COLO668 (cell line): ENCODE measurements around the gene SELP.
A peak's percentile ranks its signal among the peaks of the same experiment; 100 is the strongest.

Source experiments
- DNase-seq: peaks from one replicate; lab custom pipeline; 2025; ENCODE audit not compliant: unreplicated experiment; lab: John Stamatoyannopoulos, UW

SELP gene

DNA sequence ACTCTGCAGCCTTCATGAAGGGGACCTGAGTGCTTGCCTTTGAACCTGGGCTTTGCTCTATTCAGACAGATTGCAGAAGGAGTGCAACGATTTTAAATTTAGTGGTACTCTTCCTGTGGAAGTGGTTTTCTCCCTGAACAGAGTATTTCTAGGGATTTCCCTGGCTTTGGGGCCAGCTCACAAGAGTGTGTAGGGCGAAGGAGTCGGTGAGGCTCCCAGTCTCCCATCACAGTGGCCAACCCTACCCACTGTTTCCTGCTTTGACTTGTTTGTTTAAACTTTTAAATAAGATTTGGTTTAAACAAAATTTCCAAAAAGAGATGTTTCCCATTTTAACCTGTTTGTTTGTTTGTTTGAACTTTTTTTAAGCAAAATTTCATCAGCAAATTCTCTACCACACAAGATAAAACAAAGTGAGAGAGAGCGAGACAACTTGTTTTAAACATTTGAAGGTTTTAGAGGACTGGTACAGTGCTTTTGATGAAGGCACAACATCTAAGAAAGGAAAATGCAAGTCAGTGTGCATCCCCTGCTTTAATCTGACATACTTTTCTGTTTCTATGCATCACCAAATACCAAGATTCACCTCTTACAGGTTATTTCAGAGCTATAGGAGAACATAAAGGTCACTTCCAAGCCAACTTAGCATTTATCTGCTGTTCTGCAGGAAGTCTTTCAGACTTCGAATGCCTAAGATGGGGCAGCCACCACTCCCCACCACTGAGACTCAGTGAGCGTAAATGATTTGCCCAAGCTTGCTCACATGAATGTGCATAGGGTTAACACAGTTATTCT, 6.6 kb downstream of the SELP start:
- no peak for DNase-seq

DNA sequence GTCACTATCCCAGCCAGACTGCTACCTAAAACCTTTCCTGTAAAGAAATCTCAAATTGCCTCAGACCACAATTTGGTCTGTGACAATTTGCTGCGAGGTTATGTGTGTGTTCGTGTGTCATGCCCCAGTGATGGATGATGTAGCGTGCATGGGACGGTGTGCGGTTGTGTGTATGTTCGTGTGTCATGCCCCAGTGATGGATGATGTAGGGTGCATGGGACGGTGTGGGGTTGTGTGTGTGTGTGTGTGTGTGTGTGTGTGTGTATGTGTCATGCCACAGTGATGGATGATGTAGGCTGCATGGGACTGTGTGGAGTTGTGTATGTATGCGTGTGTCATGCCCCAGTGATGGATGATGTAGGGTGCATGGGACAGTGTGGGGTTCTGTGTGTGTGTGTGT, 9.4 kb downstream of the SELP start:
- no peak for DNase-seq

DNA sequence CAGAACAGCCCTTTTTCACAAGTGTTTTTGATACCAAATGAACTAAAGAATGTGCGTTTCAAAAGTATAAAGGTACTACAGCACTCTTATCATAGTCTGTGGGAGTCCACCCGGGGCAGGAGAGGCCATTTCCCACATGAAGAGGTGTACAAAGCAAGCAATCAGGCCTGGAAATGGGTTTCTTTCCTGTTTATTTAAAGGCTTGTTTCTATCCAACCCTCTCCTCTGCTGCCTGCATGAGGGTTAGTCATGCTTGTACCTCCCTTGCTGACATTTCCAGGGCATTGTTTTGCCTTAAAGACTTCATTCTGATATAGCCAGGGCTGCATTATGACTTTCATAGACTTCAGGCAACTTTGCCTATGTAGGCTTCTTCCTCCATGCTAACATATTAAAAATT, 11.6 kb downstream of the SELP start:
- DNase-seq, result no peak

DNA sequence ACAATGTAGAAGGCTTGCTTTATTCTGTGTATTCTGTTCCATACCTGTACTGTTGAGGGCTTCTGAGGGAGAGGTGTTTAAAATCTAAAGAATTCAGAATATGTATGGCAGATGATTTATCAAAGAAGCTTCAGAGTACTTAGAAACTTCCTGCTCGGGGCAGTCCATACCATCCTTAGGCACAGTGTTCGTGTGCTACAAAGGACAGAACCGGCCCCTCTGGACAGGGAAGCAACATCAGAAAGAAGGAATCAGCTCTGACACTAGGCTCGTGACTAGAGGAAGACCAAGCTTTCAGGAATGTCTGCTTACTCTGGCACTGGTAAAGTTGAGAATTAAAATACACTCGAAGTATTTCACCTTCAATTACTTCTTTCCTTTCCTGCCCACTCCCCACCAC, 14.1 kb downstream of the SELP start:
- no peak for DNase-seq

DNA sequence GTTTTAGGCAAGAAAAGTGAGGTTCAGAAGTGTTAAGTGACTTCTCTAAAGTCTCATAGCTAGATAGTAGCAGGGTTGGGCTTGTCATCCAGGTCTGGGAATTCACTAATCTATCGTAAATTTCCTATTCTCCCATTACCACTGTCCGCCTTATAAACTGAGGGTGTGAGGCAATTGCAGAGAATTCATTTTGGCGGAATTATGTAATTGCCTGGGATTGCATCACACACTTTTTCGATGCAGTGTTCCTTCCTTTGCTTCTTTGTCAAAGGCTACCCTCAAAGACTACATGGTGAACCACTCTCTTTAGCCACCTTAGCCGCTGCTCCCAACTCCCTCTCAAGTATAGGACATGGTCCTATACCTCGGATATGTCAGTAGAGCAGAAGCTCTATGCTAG, 19.1 kb downstream of the SELP start:
- DNase-seq, result no peak

DNA sequence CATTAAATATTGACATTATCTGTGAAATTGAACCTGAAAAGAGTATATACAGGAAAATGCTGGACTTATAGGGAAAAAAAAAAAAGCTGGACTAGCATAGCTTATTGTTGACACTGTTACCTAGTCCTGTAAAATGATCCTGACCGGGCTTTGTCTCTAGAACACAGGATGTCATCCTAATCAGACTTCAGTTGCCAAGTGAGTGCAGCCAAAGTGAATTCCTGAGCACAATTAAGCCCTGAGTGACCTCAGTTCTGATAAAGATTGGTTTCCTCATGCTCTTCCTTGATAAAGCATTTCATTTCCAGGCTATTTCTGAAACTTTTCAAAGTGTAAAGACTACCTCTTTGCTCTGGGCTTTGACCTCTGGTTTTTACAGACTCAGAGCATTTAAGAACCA, 19.8 kb downstream of the SELP start:
- no peak for DNase-seq

GRCh38 chr1:169608226-169608625, 21.7 kb downstream of the SELP start:
- no peak for DNase-seq

DNA sequence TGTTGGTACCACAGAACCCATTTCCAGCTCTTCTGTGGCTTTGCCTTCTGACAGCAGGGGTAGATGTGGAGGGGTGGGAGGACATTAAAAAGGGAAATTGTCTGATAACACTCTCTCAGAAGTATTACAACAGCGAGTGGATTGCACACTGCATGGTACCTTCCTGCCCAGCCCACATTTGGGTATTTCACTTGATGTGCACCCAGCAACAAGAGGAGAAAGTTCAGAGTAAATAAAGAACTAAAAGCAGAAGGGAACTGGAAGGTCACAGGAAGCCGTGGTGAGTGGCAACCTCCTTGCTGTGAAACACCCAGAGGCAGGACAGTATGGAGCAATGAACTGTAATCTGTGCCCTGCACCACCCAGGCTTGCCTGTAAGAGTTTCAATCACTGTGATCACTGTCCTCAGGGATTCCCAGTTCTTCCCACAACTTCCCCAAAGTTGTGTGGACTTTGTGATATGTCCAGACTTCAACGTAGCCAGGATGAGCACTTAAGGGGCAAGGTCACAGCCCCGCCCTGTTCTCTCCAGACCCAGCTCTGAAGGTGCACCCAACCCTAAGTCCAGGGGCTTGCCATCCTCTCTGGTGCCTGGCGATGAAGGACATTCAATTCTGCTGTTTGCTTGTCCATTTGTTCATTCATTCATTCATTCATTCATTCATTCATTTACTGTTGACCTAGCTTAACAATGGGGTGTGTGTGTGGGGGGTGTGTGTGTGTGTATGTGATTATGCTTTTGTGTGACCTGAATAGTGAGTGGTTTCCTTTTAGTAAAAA, 25.0 kb downstream of the SELP start:
- no peak for DNase-seq

DNA sequence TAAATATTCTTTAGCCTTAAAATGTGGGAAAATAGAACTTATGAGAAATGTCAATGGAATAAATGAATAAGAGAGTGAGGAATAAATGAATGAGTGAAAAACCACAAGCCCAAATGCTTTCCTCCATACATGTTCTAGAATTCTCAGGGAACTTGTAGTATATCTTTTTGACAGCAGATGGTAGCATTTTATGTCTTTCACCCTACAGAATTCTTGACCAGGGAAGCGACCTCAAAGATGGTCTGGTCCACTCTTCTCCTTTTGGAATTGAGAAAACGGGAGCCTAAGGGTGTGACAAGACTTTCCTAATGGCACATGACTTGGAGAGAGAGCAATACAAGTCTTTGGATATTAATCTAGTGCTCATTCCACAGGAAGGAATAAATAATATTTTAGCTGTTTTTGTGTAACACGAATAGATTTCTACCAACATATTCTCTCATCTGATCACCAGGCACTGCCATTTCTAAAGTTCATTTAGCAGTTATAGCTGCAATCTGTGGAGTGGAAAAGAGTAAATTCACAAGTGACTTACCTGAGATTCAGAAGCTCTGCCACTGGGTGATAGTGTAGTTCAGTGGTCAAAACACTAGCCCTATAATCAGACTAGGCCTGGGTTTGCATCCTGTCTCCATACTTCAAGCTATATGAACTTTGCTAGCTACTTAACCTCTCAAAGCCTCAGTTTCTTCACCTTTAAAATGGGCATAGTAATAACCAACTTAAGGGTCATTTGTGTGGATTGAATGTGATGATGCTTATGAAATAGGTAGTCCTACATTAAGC, 28.6 kb downstream of the SELP start:
- no peak for DNase-seq

DNA sequence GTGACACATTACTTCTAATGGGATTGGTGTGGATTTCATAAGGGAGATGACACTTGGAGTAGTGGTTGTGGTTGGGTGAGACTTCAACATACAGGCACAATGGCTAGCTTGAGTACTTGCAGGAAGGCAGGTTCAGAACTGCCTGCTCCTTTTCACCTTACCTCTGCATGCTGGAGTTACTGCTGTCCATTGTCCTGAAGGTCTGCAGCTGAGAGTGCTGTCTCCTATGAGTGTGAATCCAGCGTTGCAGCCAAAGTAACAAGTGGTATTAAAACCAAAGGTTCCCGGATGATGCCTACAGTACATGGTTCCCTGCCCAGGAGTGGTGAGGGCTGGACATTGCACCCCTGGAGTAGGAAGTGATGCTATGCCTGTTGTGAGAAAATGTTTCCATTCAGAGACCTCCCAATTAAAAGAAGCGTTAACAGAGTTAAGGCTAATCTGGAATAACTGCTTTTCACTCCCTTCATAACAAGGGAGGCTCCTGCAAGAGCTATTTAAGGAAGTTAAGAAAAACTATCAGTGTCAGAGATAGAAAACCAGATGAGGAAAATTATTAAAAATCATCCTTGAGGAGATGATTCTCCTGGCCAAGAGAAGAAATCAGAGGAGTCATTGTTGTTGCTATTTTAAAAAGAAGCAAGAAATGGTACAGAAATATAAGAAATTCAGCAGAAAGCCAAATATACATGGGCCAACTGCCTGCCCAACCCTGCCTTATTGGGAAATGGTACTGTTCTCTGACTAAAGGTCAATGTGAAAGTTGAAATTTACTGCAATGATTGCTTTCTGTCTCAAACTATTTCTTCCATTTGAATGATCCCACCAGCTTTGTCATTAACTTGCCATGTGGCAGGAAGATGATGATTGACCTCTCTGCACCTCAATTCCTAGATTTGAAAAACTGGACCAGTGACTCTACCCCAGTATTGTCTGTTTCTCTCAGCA, 33.9 kb downstream of the SELP start:
- DNase-seq, result no peak

- DNase-seq, result no peak
Observed at GRCh38 chr1:169594391-169594790, 35.5 kb downstream of the SELP start.

GRCh38 chr1:169590932-169591331, 39.0 kb downstream of the SELP start:
- DNase-seq, result no peak

GRCh38 chr1:169588785-169589485, 41.0 kb downstream of the SELP start:
- no peak for DNase-seq

DNA sequence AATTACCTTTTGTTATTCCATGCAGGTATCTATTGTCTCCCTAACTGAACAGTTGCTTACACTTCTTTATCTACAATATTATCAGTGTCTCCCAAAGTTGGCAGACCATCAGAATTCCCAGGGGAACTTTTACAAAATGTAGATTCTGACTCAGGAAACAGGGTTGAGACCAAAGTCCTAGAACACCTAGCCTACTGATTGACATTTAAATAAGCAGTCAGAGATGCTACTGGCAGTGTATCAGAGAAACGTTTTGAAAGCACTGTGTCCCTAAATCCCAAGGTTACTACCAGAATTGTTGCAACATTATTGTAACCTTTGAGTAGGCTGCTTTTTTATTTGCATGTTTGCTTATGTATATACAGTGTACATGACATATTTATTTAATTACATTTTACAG, 41.8 kb downstream of the SELP start:
- no peak for DNase-seq

DNA sequence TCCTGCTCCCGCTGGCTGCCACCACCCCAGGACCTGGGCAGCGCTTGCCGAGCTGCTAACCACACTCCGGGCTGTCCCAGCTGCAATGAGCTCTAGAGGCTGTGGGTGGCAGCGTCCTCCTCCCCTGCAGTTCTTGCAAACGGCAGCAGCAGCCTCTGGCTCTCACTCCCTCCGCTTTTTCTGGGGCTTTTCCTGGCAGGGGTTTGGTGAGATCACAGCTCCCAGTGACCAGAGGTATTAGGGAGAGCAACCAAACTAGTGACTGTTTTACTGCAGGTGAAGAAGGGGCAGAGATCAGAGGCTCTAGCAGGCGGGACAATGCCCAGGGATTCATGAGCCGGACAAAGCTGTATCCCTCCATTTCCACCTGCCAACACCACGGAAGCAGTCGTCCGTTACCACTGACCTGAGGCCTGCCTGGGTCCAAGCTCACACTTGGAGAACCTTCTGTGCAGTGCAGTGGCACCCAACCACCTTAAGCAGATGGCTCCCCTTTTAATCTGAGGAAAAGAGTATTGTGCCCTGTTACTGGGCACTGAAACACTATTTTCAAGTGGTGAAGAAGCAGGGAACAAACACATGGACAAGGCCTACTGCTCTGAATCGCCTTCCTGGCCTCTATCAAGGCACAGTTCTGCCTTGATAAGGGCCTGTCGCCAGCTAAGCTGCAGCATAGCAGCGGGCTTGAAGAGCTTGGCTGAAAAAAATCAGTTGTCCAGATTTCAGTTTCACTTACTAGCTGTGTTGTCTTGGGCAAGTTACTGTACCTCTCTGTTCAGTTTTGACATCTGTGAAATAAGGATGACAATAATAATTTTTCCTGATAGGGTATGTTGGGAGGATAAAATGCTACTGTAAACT, 43.3 kb downstream of the SELP start, which contains the start of gene F5:
Gene F5, minus strand, starts transcription at position 87 of the 861 bp plus-strand sequence. CDS start 95 bp downstream, outside the sequence.
- peak; percentile 87 for DNase-seq

GRCh38 chr1:169586067-169586394, 43.9 kb downstream of the SELP start:
- no peak for DNase-seq

- no peak for DNase-seq
Observed at GRCh38 chr1:169585181-169585580, 44.7 kb downstream of the SELP start.

DNA sequence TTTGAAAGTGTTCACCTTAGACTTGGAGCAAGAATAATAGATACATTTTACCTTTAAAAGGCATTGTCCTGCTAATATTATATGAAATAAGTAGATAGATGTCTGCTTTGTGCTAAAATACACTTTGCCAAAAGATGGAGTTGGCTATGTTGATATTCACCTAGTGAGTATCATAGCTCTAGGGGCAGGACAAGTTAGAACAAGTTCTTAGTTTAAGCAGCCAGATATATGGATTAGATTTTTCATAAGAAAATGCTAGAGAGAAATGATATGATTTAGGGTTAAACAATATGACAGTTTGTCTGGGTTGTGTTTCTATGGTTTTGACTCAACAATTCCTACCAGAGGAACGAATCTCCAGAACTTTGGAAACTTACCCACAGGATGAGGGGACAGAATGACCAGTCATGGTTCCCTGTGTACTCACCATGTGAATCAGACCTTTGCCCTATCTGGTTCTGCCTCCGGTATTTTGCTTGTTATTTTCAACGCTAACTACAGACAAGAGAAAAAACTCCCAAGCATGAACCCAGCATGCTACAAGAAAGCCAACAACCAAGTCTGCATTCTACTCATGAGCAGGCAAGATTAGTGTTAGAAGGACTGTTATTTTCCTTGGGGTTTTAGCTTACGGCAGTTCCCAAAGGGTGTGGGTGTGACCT, 45.3 kb downstream of the SELP start:
- DNase-seq, result no peak
